Thoracic aorta (tissue), 2 donors: Measurements from ENCODE around the gene ZDHHC22. TPM values are rescaled to one million over a fixed set of nuclear protein-coding genes. Genes with fewer than 3 reads are reported as not detected.
A peak's percentile ranks its signal among the peaks of the same experiment; 100 is the strongest.

Source experiments
- ATAC-seq: fragments of 150-250 bp; one replicate; pipeline ENCODE4 v1.8.0; 2017; ENCODE audit warnings: low read depth; ENCODE audit not compliant: insufficient number of reproducible peaks, low FRiP score
- DNase-seq: peaks from one replicate; pipeline ENCODE4 v3.0.0-alpha.2; 2020; ENCODE audit warnings: low spot score
- H3K27ac ChIP-seq, 2 donors: fragments of 200-600 bp; sonication (generic); 1 replicate in 1 of 2; 2 replicates in 1 of 2; pipeline ENCODE4 v1.5.1; 2016; ENCODE audit warnings: mild to moderate bottlenecking in 2 of 2, moderate library complexity in 2 of 2
- H3K27me3 ChIP-seq: fragments of 200-600 bp; sonication (generic); replicated peaks from 2 replicates; pipeline ENCODE4 v1.6.0; 2016; ENCODE audit warnings: mild to moderate bottlenecking; ENCODE audit not compliant: insufficient read depth
- H3K36me3 ChIP-seq: fragments of 200-600 bp; sonication (generic); one replicate; pipeline ENCODE4 v1.5.1; 2016
- H3K4me1 ChIP-seq, 2 donors: fragments of 200-600 bp; sonication (generic); 1 replicate in 1 of 2; 2 replicates in 1 of 2; pipeline versions ENCODE4 v1.5.1 to v1.6.0; 2016; ENCODE audit warnings: low read depth in 2 of 2, mild to moderate bottlenecking in 1 of 2; ENCODE audit not compliant: control insufficient read depth in 1 of 2
- H3K4me3 ChIP-seq: fragments of 200-600 bp; sonication (generic); 2 replicates; pipeline ENCODE4 v1.5.1; 2016; ENCODE audit warnings: mild to moderate bottlenecking
- H3K9me3 ChIP-seq: fragments of 200-600 bp; sonication (generic); 2 replicates; pipeline ENCODE4 v1.5.1; 2016
- total RNA-seq, 2 donors: library from RNA; depleted of rRNA; stranded (reverse); fragments of >200 nt; gene quantifications; one replicate each; pipeline versions ENCODE4 v1.1.0 to v1.2.3, GENCODE V29; 2016
- TF ChIP-seq, protein P1 (sequence below): fragments of 200-600 bp; sonication (generic); IDR thresholded peaks from one replicate; pipeline ENCODE4 v1.5.1; 2019; ENCODE audit warnings: antibody characterized with exemption

Gene ZDHHC22
- total RNA-seq, 2 donors from 2014 or later = not detected

DNA sequence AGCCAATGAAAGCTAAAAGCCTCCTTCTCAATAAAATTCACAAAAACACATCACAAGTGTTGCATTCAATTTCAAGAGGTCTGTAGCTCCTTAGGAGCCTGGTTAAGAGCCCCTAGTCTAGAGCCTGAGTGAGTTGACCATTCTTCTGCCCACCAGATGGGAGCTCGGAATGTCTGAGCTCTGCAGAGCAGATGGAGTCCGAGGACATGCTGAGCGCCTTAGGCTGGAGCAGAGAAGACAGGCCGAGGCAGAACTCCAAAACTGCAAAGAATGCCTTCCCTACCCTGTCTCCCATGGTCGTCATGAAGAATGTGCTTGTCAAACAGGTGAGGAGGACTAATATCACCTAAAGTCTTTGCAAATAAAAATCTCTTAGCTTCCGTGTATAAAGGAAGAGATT is 31.9 kb downstream of the ZDHHC22 start:
- H3K4me1 ChIP-seq = peaks cover 37 to 52% of the 10 kb centered on the region in 2 donors
- peaks cover 29% of the 10 kb centered on the region for H3K36me3 ChIP-seq
- no peaks in the 10 kb centered on the region for H3K27me3 ChIP-seq
- DNase-seq = no peak
- TF ChIP-seq, protein P1, sequence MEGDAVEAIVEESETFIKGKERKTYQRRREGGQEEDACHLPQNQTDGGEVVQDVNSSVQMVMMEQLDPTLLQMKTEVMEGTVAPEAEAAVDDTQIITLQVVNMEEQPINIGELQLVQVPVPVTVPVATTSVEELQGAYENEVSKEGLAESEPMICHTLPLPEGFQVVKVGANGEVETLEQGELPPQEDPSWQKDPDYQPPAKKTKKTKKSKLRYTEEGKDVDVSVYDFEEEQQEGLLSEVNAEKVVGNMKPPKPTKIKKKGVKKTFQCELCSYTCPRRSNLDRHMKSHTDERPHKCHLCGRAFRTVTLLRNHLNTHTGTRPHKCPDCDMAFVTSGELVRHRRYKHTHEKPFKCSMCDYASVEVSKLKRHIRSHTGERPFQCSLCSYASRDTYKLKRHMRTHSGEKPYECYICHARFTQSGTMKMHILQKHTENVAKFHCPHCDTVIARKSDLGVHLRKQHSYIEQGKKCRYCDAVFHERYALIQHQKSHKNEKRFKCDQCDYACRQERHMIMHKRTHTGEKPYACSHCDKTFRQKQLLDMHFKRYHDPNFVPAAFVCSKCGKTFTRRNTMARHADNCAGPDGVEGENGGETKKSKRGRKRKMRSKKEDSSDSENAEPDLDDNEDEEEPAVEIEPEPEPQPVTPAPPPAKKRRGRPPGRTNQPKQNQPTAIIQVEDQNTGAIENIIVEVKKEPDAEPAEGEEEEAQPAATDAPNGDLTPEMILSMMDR = no peak
- H3K9me3 ChIP-seq = no peaks in the 10 kb centered on the region
- peak overlapping the region; percentile 71 to 72 for H3K27ac ChIP-seq
- no peak for ATAC-seq
- no peak overlapping the region for H3K4me3 ChIP-seq

DNA sequence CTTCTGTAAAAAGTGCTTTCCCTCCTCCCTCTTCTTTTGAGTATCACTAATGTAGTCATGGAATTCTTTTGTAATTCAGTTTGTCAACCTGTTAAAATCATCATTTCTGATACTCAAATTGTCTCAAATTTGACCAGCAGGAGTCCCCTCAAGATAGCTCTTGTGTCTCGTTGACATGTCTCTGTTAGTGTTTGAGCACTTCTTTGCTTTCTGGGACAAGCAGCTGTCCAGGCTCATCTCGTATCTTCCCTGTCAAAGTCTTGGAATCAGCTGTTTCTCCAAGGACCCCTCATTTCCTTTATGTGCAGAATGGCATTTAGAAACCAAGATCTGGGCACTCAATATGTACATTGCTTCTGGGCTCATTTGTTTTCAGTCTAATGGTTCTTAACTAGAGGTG is 32.8 kb downstream of the ZDHHC22 start:
- ATAC-seq (no peak), DNase-seq (no peak)
- no peaks in the 10 kb centered on the region for H3K27me3 ChIP-seq
- H3K9me3 ChIP-seq = no peaks in the 10 kb centered on the region
- H3K27ac ChIP-seq = no peak overlapping the region
- no peak overlapping the region for H3K4me3 ChIP-seq
- H3K36me3 ChIP-seq = peaks cover 20% of the 10 kb centered on the region
- peaks cover 46 to 61% of the 10 kb centered on the region in 2 donors for H3K4me1 ChIP-seq
- TF ChIP-seq, protein P1 = no peak

DNA sequence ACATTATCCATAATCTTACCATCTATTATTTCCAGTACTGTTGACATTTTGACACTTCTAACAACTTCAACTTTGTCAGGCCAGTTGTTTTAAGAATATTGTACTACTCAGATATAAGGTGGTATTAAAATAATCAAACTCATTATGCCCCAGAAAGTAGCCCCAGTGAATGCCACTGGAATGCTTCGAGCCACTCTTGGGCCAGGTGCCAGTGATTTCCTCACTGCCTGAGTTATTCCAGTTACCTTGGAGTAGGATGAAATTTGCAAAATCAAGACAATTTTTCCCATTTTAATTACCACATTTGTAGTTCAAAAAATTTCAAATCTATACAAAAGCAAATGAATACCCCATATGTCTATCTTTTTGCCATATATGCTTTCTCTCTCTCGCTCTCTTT is 34.4 kb downstream of the ZDHHC22 start:
- Histone ChIP-seq H3K4me3 (no peak overlapping the region), H3K9me3 (no peaks in the 10 kb centered on the region), H3K36me3 (peaks cover 15% of the 10 kb centered on the region), H3K27ac (peak overlapping the region in 1 of 2 donors; percentile 98), H3K4me1 (peaks cover 56 to 74% of the 10 kb centered on the region in 2 donors), H3K27me3 (no peaks in the 10 kb centered on the region)
- DNase-seq (no peak), ATAC-seq (no peak)
- TF ChIP-seq, protein P1 = no peak

DNA sequence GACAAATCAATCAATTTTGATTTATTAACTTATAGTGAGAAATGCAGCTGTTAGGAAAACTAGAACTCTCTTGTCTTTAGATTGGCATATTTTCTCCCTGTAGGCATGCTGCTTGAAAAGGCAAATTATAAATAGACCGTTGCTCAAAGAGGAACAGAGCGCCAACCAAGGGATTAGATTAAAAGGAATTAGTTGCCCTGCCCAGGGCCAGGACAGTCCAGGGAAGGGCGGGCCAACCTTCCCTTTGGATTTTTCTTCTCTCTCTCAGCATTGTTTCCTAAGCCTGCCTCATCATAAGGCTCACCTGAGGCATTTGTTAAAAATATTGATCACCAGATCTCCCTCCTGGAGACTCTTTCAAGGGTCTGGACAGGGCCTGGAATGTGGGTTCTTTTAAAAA is 34.9 kb downstream of the ZDHHC22 start:
- Histone ChIP-seq H3K27ac (peak overlapping the region in 1 of 2 donors; percentile 98), H3K4me1 (peaks cover 53 to 74% of the 10 kb centered on the region in 2 donors)

DNA sequence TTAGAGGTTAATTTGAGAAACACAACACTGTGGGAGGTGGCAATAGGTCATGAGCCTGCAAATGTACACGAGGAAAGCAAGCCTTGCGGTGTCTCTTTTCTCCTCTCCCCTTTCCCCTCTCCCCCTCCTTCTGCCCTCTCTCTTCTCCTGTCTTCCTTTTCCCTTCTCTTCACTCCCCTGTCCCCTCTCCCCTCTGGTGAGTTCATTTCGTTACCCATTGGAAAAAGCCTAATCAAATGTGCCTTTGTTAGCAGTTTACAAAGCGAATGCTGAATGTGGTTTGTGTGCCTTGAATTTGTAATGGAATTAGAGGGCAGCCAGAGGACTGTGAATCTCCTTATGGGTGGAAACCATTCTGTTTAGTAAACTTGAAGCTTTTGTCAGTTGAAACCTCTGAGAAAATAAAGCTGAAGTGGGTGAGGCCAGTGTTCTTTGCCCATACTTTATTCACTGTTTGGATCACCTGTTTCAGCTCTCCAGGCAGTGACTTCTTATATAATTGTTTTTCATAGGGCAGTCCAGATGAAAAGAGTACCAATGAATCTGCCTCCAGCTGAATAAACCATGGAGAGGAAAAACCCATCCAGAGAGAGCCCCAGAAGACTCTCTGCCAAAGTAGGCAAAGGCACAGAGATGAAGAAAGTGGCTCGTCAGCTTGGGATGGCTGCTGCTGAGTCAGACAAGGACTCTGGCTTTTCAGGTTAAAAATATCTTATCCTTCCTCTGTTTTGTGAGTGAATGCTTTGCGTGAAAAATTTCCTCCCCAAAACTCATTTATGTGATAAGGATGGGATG is 36.2 kb downstream of the ZDHHC22 start:
- TF ChIP-seq, protein P1 = no peak
- H3K4me3 ChIP-seq = no peak overlapping the region
- peaks cover 59 to 74% of the 10 kb centered on the region in 2 donors for H3K4me1 ChIP-seq
- H3K9me3 ChIP-seq = no peaks in the 10 kb centered on the region
- H3K27me3 ChIP-seq = no peaks in the 10 kb centered on the region
- ATAC-seq (no peak), DNase-seq (no peak)
- H3K27ac ChIP-seq = peak overlapping the region; percentile 21 to 98
- H3K36me3 ChIP-seq = peaks cover 15% of the 10 kb centered on the region

More for the DNA sequence above, 34.9 kb downstream of the ZDHHC22 start:
- DNase-seq (no peak), ATAC-seq (no peak)
- no peaks in the 10 kb centered on the region for H3K9me3 ChIP-seq
- H3K36me3 ChIP-seq = peaks cover 15% of the 10 kb centered on the region
- H3K4me3 ChIP-seq = no peak overlapping the region
- H3K27me3 ChIP-seq = no peaks in the 10 kb centered on the region
- TF ChIP-seq, protein P1 = no peak
